GM21825 (cell line): ENCODE data around the gene ROR1.

Experiments used
- ATAC-seq: cut with Tn5 transposase; IDR thresholded peaks from one replicate; pipeline ENCODE4 v1.9.1; 2021; ENCODE audit warnings: mild to moderate bottlenecking, moderate library complexity; ENCODE audit not compliant: unreplicated experiment

The ROR1 gene

GRCh38 chr1:64001038-64001437 lies 227.2 kb downstream of the ROR1 start:
- no peak for ATAC-seq

DNA sequence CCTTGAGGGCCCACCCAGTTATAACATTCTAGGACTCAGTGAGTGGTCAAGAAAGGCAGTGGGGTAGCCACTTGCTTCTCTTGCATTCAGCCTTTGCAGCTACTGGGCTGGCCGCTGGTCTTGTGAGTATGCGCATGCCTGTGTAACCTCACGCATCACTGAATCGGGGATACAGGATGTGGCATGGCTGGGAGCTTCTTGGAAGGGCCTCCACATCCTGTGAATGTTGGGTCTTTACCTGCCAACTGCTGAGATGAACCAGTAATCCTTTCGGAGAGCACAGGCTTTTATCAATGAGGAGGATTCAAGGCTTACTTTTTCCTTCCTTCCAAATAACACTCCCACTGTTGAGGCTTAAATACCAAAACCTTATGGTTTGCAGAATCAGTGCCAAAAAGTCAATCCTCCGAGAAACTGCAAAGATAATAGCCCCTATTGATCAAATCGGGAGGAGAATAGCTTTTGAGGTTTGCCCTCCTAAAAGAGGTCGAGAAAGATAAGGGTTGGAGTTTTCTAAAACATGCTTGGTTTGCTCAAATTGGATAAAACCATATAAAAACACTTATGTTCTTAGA lies 230.7 kb downstream of the ROR1 start:
- ATAC-seq, result no peak

- ATAC-seq, result no peak
These were observed 232.0 kb downstream of the ROR1 start for GRCh38 chr1:64005801-64006200.

GRCh38 chr1:64006276-64007051 lies 232.6 kb downstream of the ROR1 start:
- ATAC-seq, result no peak

GRCh38 chr1:64010316-64010715 lies 236.5 kb downstream of the ROR1 start:
- no peak for ATAC-seq

DNA sequence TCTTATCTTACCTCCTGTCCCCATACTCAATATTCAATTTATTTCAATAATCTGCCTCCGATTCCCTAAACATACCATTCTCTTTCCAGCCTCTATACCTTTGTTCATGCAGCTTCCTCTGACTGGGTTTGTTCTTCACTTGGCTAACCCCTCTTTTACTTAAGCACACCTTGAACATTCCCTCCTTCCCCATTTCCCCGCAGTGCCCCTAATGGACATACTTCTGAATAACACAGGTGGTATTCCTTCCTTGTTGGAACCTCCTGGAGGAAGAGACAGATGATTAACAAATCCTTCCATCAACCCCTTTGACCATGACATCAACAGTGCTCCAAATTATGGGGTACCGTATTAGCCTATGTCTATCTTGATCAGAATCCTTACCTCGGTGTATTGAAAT lies 239.6 kb downstream of the ROR1 start:
- no peak for ATAC-seq

- peak; percentile 64 for ATAC-seq
These were observed 246.0 kb downstream of the ROR1 start for GRCh38 chr1:64019818-64020217.

GRCh38 chr1:64021066-64021465 lies 247.2 kb downstream of the ROR1 start:
- ATAC-seq, result no peak

DNA sequence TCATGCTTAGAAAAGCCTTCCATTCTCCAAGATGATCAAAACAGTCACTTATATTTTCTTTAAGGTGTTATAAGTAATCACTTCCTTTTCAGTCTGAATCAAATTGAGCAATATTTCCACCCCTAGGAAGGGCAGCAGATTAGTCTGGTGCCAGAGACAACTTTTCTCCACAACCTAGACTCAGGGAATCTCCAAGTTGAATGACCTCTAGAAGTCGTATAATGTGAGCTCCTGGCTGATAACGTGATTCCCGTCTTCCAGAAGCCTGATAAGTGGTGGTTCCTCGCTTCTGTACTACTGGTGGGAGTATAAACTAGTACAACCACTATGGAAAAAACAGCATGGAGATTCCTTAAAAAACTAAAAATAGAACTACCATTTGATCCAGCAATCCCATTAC lies 251.2 kb downstream of the ROR1 start:
- no peak for ATAC-seq

GRCh38 chr1:64029037-64029436 lies 255.2 kb downstream of the ROR1 start:
- no peak for ATAC-seq

- ATAC-seq, result no peak
These were observed 256.6 kb downstream of the ROR1 start for GRCh38 chr1:64030411-64030810.

- ATAC-seq, result no peak
These were observed 257.4 kb downstream of the ROR1 start for GRCh38 chr1:64031236-64031635.

DNA sequence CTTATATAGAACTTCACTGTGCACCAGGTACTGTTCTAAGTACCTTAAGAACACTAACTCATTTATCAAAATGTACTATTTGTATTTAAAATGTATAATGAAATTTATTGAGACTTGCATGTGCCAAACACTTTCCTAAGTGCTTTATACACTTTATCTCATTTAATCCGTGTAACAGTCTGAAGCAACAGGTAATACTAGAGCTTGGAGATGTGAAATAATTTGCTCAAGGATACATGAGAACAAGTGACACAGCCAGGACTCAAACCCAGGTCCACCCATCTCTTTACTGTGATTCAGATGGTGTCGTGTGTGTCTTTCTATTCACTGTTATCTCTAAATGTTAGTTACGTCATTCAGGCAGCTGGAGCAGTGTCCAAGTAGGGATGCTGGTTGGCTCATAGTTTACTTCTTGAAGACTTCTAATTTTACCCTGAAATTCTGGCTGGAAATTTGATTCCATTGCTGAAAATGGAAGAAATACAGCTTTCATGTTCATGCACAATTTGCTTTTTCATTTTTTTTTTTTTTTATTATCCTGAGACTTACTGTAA lies 259.9 kb downstream of the ROR1 start:
- no peak for ATAC-seq

DNA sequence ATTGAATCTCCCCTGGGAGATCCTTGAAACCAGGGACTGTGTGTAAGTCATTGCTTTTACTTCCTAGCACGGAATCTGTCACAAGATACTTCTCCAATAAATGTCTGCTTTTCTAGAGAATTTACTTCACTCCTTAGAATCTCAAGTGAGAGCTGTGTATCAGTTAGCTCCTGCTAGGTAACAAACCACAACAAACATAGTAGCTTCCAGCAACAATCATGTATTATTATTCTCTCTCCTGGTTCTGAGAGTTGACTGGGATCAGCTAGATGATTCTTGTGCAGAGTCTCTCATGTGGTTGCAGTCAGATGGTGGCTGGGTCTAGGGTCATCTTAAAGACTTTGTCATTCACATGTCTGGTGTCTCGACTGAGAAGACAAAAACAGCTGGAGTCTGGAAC lies 262.7 kb downstream of the ROR1 start:
- ATAC-seq, result no peak

DNA sequence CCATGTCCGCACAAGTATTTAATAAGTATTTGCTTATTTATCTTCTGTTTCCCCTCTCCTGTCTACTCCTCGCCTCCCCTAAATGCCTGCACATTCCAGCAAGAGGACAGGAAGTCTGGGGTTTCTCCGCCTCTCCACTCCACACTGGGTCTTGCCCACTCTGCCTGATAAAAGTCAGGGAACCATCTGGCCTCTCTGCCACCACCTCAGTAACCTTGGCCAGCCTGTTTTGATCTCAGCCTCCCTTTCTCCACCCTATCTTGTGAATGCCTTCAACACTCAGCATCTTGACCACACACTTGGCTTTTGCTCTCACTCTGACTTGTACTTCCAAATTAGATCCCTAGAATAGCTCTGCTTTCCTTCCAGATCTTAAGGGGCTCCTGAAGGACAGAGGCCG lies 264.3 kb downstream of the ROR1 start:
- ATAC-seq, result no peak

GRCh38 chr1:64038965-64039364 lies 265.1 kb downstream of the ROR1 start:
- ATAC-seq, result no peak

DNA sequence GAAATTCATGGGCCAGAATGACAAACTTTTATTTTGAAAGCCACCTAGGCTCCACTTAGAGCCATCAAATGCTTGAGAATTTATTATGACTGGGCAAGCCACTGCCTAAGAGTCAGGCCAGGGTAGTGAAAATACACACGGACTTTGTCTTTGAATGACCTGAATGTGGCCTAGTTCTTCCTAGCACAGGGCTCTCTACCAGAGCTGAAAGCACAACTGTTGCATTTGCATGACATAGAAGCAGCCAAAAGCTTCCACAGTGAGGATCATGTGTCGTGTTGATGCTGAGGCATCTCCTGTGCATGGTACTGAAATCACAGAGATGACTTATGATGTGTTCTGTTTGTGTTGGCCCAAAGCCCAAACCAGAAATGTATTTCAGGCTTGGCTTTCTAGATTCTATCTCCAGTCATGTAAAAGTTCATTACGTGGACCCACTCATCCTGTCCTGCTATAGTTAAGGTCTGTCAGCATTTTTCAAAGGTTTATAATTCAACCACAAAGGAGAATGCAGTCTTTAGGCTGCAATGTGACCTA lies 265.6 kb downstream of the ROR1 start:
- ATAC-seq, result no peak

GRCh38 chr1:64041371-64042131 lies 267.7 kb downstream of the ROR1 start:
- ATAC-seq, result no peak

DNA sequence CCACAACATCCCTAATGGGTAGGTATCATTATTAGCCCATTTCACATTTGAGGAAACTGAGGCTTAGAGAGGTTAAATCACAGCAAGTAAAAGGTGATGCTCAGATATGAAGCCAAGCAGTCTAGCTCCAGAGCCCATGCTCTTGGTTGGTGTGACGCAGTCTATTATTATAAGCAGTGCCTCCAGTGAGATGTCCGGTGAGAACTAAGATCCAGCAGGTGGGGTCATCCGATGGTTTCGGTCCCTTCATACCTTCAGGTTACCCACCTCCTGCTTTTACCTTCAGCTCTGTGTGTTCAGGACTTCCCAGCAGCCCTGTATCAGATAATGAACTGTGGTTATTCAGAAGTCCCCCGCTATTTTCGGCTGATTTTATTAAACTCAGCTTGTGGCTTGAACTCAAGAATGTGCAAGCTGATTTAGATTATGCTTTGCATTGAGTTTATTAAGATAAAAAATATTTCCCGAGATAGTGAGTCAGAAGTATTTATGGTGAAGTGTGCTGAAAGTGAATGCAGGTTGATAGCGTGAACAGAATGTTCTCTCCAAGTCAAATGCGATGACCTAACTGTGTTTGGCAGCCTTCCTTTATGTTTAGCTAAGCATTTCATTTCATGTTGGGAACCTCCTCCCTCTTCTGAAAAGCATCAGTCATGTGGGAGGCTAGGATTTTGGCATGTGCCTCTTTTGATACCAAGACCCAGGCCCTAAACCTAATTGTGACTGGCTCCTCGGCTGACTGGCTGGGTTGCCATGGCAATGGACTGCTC lies 268.7 kb downstream of the ROR1 start:
- ATAC-seq, result no peak

DNA sequence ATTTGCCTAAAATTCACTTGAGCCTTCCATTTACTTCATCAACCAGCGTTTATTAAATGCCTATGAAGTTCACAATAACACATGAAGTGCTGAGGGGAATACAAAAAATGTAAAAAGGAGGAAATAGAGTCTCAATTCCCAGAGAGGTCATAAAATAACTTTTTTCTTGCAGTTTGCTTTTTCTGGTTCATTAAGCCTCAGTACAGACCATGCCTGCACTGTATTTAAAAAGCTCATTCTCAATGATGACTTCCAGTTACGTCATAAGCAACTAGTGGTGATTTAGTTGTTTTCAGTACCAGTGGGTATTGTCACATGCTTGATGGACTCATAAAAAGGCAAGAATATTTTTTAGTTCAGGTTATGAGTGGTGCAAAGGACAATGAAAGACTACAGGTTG lies 269.5 kb downstream of the ROR1 start:
- no peak for ATAC-seq

DNA sequence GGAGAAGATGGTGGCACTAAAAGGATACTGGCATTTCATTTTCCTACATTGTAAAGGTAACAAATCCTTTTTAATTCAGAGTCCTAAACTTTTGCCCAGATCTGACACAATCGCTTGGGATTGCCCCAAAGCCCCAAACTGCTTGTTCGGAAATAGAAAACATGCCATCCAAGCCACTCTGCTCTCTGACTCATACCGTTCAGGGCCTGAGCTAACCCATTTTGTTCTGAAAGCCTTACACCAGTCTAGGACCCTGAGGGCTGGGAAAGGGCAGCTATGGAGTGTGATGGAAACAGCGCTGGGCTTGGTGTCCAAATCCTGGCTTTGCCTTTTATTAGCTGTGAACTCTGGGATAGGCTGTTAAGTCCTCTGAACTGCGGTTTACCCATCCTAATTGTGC lies 270.2 kb downstream of the ROR1 start:
- no peak for ATAC-seq
